Suprapubic skin (tissue), 3 donors: ENCODE data around the gene ADAMTS16.

ENCODE experiments used
- POLR2AphosphoS5 ChIP-seq, 3 donors: sonication (generic); formaldehyde crosslinking; IDR thresholded peaks; one replicate each; pipeline ENCODE4 v1.6.1; 2017; ENCODE audit warnings: antibody characterized with exemption in 3 of 3
- TF ChIP-seq, protein P1 (sequence below), 2 donors: fragments of 200-600 bp in 1 of 2; fragments of 450-650 bp in 1 of 2; sonication (generic) in 1 of 2; IDR thresholded peaks; one replicate each; pipeline ENCODE4 v1.5.1; 2016 to 2019; ENCODE audit warnings: antibody characterized with exemption in 2 of 2, mild to moderate bottlenecking in 1 of 2, moderate library complexity in 1 of 2

DNA sequence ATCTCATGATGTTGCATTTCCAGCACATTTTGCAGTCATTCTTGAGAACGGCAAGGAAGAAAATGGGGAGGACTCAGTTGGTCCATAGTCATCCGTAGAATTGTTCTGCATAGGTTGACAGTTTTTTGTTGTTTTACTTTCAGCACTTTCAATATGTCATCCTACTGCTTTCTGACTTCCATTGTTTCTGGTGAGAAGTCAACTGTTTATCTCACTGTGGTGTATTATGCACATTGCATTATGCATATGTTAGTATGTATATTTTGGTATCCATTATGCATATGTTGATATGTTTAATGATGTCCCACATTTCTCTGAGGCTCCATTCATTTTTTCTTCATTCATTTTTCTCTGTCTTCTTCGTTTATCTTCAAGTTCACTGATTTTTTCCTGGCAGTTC, 10.5 kb downstream of the ADAMTS16 start:
- TF ChIP-seq, protein P1, sequence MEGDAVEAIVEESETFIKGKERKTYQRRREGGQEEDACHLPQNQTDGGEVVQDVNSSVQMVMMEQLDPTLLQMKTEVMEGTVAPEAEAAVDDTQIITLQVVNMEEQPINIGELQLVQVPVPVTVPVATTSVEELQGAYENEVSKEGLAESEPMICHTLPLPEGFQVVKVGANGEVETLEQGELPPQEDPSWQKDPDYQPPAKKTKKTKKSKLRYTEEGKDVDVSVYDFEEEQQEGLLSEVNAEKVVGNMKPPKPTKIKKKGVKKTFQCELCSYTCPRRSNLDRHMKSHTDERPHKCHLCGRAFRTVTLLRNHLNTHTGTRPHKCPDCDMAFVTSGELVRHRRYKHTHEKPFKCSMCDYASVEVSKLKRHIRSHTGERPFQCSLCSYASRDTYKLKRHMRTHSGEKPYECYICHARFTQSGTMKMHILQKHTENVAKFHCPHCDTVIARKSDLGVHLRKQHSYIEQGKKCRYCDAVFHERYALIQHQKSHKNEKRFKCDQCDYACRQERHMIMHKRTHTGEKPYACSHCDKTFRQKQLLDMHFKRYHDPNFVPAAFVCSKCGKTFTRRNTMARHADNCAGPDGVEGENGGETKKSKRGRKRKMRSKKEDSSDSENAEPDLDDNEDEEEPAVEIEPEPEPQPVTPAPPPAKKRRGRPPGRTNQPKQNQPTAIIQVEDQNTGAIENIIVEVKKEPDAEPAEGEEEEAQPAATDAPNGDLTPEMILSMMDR (IDR thresholded peaks at IDR 0.05) = no peak
- TF ChIP-seq POLR2AphosphoS5 (IDR thresholded peaks at IDR 0.05) = no peak
